HUES6 (cell line): ENCODE measurements around the gene TIGD2.

ENCODE experiments used
- H3K27ac ChIP-seq: 2 replicates; pipeline ENCODE4 v1.7.0; 2013; ENCODE audit warnings: low read depth, mild to moderate bottlenecking, low read length, inconsistent platforms
- H3K27me3 ChIP-seq: 2 replicates; pipeline ENCODE4 v1.6.1; 2013; ENCODE audit warnings: low read length; ENCODE audit not compliant: control insufficient read depth, insufficient read depth
- H3K36me3 ChIP-seq: 2 replicates; pipeline ENCODE4 v1.6.1; 2013; ENCODE audit warnings: low read length; ENCODE audit not compliant: control insufficient read depth, insufficient read depth
- H3K4me1 ChIP-seq: 2 replicates; pipeline ENCODE4 v1.6.1; 2013; ENCODE audit warnings: low read length; ENCODE audit not compliant: control insufficient read depth, insufficient read depth
- H3K4me3 ChIP-seq: 2 replicates; pipeline ENCODE4 v1.5.1; 2013; ENCODE audit warnings: low read depth, low read length
- H3K9ac ChIP-seq: one replicate; pipeline ENCODE4 v1.6.1; 2013; ENCODE audit warnings: mild to moderate bottlenecking, low read length
- H3K9me3 ChIP-seq: 2 replicates; pipeline ENCODE4 v1.6.1; 2013; ENCODE audit warnings: low read depth, low read length; ENCODE audit not compliant: control insufficient read depth, insufficient read depth

The TIGD2 gene

DNA sequence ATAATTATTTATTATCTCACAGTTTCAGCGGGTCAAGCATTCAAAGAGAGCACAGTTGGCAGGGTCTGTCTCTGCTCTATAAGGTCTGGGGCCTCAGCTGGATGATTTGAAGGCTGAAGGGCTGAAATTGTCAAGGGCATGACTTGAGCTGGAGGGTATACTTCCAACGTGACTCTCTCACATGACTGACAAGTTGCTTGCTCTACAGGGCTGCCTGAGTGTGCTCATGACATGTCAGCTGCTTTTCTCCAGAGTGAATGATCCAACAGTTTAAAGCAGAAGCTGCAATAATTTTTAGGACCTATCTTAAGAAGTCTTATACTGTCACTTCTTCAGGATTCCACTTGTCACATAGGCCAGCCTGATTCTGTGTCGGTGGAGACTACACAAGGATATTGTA, 51.2 kb downstream of the TIGD2 start:
- no peaks in the 10 kb centered on the region for H3K4me1 ChIP-seq
- H3K36me3 ChIP-seq = no peaks in the 10 kb centered on the region
- H3K9me3 ChIP-seq = no peaks in the 10 kb centered on the region
- H3K4me3 ChIP-seq = no peak overlapping the region
- no peaks in the 10 kb centered on the region for H3K27me3 ChIP-seq
- no peak overlapping the region for H3K9ac ChIP-seq
- H3K27ac ChIP-seq = no peak overlapping the region

- H3K9me3 ChIP-seq = no peaks in the 10 kb centered on the region
- H3K4me3 ChIP-seq = no peak overlapping the region
- no peaks in the 10 kb centered on the region for H3K36me3 ChIP-seq
- no peaks in the 10 kb centered on the region for H3K27me3 ChIP-seq
- no peaks in the 10 kb centered on the region for H3K4me1 ChIP-seq
- no peak overlapping the region for H3K9ac ChIP-seq
- no peak overlapping the region for H3K27ac ChIP-seq
Measured at GRCh38 chr4:89162987-89163386, 51.7 kb downstream of the TIGD2 start.

DNA sequence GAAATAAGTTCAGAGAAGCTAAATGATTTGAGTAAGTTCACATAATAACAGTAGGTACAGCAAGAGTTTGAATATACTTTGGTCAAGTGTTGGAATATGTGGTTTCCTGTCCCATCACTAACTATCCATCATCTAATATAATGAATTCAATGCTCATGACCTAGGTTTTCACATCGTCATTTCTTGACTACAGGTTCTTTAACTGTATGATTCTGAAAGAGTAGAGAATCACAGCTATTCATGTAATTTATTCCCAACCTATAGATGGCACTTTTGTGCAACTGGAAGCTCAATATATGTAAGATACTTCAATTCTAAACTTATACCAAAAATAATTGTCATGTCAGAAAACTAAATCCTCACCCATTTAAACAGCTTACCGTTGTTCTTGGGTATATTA, 53.1 kb downstream of the TIGD2 start:
- Histone ChIP-seq H3K4me3 (no peak overlapping the region), H3K36me3 (no peaks in the 10 kb centered on the region), H3K9ac (no peak overlapping the region), H3K27ac (no peak overlapping the region), H3K4me1 (no peaks in the 10 kb centered on the region), H3K9me3 (no peaks in the 10 kb centered on the region), H3K27me3 (no peaks in the 10 kb centered on the region)
